ENCODE measurements around the gene HNRNPM. TPM values are rescaled to one million over a fixed set of nuclear protein-coding genes. Genes with fewer than 3 reads are reported as not detected.
A peak's percentile ranks its signal among the peaks of the same experiment; 100 is the strongest.
"Not testable (repeated sequence)": the region's sequence is repeated elsewhere in the genome, so short reads cannot be mapped to it uniquely, and the experiment has no call there.

The HNRNPM gene
- total RNA-seq, 2 donors from 2014 or later, result 117 to 155 TPM

DNA sequence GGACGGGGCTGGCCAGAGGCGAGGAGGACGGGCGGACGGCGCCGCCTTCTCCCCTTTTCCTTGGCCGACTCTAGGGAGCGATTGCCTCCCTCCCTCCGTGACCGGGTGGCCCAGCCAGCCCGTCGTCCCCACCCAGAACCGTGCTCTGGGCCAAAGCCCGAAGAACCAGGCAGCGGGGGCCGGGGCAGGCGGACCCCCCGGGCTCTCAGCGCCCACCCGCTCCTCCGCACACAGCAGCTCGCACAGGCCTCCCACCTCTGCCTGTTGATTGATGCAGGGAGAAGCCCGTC is 41.0 kb upstream of the HNRNPM start:
- H3K36me3 ChIP-seq, result peaks cover 44% of the 10 kb centered on the region
- no peak overlapping the region for H3K4me3 ChIP-seq
- no peak for DNase-seq (ENCODE audit: low spot score)
- ATAC-seq (ENCODE audit: insufficient number of reproducible peaks, low FRiP score, low read depth), result no peak
- no peaks in the 10 kb centered on the region for H3K27me3 ChIP-seq (replicated peaks; ENCODE audit: insufficient read depth)
- H3K9me3 ChIP-seq, result no peaks in the 10 kb centered on the region
- no peak overlapping the region for H3K27ac ChIP-seq
- no peaks in the 10 kb centered on the region for H3K4me1 ChIP-seq (ENCODE audit: control insufficient read depth in 1 of 2, low read depth in 2 of 2)
- TF ChIP-seq, protein P1, sequence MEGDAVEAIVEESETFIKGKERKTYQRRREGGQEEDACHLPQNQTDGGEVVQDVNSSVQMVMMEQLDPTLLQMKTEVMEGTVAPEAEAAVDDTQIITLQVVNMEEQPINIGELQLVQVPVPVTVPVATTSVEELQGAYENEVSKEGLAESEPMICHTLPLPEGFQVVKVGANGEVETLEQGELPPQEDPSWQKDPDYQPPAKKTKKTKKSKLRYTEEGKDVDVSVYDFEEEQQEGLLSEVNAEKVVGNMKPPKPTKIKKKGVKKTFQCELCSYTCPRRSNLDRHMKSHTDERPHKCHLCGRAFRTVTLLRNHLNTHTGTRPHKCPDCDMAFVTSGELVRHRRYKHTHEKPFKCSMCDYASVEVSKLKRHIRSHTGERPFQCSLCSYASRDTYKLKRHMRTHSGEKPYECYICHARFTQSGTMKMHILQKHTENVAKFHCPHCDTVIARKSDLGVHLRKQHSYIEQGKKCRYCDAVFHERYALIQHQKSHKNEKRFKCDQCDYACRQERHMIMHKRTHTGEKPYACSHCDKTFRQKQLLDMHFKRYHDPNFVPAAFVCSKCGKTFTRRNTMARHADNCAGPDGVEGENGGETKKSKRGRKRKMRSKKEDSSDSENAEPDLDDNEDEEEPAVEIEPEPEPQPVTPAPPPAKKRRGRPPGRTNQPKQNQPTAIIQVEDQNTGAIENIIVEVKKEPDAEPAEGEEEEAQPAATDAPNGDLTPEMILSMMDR (IDR thresholded peaks at IDR 0.05), result no peak

DNA sequence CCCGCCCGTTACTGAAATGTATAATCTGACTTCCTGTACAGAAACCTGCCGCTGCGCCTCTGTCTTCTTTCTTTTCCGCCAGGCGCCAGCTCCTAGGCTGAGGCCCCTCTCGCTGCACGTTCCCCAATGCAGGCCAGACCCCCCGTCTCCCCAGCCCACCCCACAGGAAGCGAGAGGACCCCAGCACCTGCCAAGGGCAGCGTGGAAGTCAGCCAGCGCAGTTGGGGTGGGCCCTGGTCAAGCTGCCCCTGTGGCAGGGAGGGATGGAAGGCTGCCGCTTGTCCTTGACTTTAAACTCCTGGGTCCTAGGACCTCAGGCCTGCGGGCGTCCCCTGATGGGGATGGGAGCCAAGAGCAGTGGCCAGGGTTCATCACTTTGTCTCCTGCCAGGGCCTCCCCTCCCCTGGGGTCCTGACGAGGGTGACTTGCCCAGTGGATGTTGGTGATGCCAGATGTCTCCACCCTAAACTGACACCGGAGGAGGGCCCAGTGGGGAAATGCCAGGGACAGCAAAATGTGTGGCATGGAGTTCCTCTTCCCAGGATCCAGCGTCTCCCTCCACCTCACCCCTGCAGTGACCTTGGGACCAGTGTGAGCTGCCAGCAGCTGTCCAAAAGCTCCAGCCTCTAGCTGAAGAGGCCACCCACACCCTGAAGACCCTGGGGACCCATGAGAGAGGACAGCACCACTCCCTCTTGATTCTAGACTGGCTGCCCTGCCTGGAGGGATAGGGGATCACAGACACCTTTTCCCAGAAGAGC is 40.2 kb upstream of the HNRNPM start:
- ATAC-seq (ENCODE audit: insufficient number of reproducible peaks, low FRiP score, low read depth) (no peak), DNase-seq (ENCODE audit: low spot score) (no peak)
- TF ChIP-seq, protein P1 (IDR thresholded peaks at IDR 0.05), result no peak
- Histone ChIP-seq H3K27ac (no peak overlapping the region), H3K4me3 (no peak overlapping the region), H3K4me1 (ENCODE audit: control insufficient read depth in 1 of 2, low read depth in 2 of 2) (no peaks in the 10 kb centered on the region), H3K36me3 (peaks cover 44% of the 10 kb centered on the region), H3K9me3 (no peaks in the 10 kb centered on the region), H3K27me3 (replicated peaks; ENCODE audit: insufficient read depth) (no peaks in the 10 kb centered on the region)

DNA sequence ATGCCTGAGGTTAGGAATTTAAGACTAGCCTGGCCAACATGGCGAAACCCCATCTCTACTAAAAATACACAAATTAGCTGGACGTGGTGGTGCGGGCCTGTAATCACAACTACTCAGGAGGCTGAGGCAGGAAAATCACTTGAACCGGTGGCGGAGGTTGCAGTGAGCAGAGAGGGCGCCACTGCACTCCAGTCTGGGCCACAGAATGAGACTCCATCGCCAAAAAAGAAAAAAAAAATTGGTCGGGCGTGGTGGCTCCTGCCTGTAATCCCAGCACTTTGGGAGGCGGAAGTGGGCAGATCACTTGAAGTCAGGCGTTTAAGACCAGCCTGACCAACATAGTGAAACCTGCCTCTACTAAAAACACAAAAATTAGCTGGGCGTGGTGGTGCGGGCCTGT is 34.1 kb upstream of the HNRNPM start:
- DNase-seq (ENCODE audit: low spot score); ATAC-seq (ENCODE audit: insufficient number of reproducible peaks, low FRiP score, low read depth); H3K9me3 ChIP-seq; H3K36me3 ChIP-seq; H3K27ac ChIP-seq; H3K4me3 ChIP-seq; H3K27me3 ChIP-seq (replicated peaks; ENCODE audit: insufficient read depth): not testable (repeated sequence)
- peaks cover 0 to 10% of the 10 kb centered on the region in 2 donors for H3K4me1 ChIP-seq (ENCODE audit: control insufficient read depth in 1 of 2, low read depth in 2 of 2)

DNA sequence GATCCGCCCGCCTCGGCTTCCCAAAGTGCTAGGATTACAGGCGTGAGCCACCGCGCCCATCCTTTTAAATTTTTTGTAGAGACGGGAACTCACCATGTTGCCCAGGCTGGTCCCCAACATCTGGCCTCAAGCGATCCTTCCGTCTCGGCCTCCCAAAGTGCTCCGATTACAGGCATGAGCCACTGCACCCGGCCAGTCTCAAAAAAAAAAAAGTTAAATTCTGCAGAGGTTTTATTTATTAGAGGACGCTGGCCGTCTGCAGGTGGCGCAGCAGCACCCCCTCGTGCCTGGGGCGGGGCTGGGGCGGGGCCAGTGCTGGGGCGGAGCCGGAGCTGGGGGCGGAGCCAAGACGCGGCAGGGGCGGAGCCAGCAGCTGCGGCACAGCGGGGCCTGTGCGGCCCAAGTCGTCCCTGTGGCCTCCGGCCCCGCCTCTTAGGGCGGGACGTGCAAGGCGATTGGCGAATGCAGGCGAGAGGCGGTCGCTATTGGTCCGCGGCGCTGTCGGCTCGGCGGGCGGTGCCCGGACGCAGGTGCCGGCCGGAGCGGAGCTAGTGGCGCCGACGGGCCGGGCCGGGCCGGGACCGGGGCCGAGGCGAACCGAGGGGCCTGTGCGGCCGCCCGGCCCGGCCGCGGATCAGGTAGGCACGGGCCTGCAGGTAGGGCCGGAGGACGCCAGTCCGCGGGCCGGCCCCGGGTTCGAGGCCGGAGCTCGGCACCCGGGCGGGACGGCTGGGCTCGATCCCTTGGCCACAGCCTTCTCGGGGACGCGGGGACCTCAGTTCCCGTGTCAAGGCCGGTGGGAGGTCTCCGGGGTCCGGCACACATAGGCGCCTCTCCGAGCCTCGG is 31.8 kb upstream of the HNRNPM start, which contains the start of gene MARCHF2:
Gene MARCHF2 (plus strand): TSS at position 523 of the 846 bp plus-strand sequence. CDS start 8,536 bp downstream, outside the sequence.
- Histone ChIP-seq H3K27ac (peak within 1 kb of the TSS in 1 of 2 donors; percentile 54), H3K9me3 (no peaks in the 10 kb centered on the region), H3K27me3 (replicated peaks; ENCODE audit: insufficient read depth) (no peaks in the 10 kb centered on the region), H3K4me3 (peak within 1 kb of the TSS; percentile 79), H3K36me3 (no peaks in the 10 kb centered on the region), H3K4me1 (ENCODE audit: control insufficient read depth in 1 of 2, low read depth in 2 of 2) (peaks cover 0 to 10% of the 10 kb centered on the region in 2 donors)
- TF ChIP-seq, protein P1 (IDR thresholded peaks at IDR 0.05), result peak; percentile 77
- DNase-seq (ENCODE audit: low spot score) (peak; percentile 80), ATAC-seq (ENCODE audit: insufficient number of reproducible peaks, low FRiP score, low read depth) (peak; percentile 95)

DNA sequence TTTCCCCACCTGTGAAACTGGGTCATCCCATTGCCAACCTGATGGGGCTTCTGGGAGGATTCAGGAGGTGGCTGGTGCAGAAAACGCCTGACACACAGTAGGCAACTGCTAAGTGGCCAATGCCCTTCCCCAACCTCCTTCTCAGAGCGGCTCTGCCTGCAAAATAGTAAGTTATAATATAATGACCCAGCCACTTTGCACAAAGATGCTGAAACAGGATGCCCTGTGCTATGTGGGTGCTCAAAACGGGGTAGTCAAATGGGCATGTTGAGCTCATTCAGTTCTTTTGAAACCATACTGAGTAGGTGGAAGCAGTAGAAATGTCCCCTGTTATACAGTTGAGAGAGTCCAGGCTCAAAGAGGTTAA is 31.2 kb upstream of the HNRNPM start:
- peaks cover 0 to 10% of the 10 kb centered on the region in 2 donors for H3K4me1 ChIP-seq (ENCODE audit: control insufficient read depth in 1 of 2, low read depth in 2 of 2)
- DNase-seq (ENCODE audit: low spot score) (no peak), ATAC-seq (ENCODE audit: insufficient number of reproducible peaks, low FRiP score, low read depth) (no peak)
- H3K4me3 ChIP-seq, result peak overlapping the region; percentile 79
- TF ChIP-seq, protein P1 (IDR thresholded peaks at IDR 0.05), result no peak
- no peaks in the 10 kb centered on the region for H3K9me3 ChIP-seq
- H3K27ac ChIP-seq, result peak overlapping the region in 1 of 2 donors; percentile 54
- no peaks in the 10 kb centered on the region for H3K27me3 ChIP-seq (replicated peaks; ENCODE audit: insufficient read depth)
- peaks cover under 1% of the 10 kb centered on the region for H3K36me3 ChIP-seq
